ENCODE data around the gene SVBP. TPM values are rescaled to one million over a fixed set of nuclear protein-coding genes. Genes with fewer than 3 reads are reported as not detected.

SVBP gene
- total RNA-seq, 1 donor from 2014 or later, result 1.2 TPM

- Histone ChIP-seq H3K27ac (no peak overlapping the region), H3K27me3 (no peaks in the 10 kb centered on the region), H3K9me3 (no peaks in the 10 kb centered on the region), H3K36me3 (no peaks in the 10 kb centered on the region), H3K4me3 (no peak overlapping the region), H3K4me1 (peaks cover 0 to 2% of the 10 kb centered on the region in 2 donors)
- no peak for DNase-seq (ENCODE audit: low spot score in 2 of 2)
- intact Hi-C loops (cut with DNase I), result no loop called here
- no peak for TF ChIP-seq CTCF (IDR thresholded peaks at IDR 0.05)
These were observed 5.7 kb upstream of the SVBP start for GRCh38 chr1:42822800-42823392.

GRCh38 chr1:42821690-42822089 is 4.5 kb upstream of the SVBP start:
- intact Hi-C loops (cut with DNase I), result no loop called here
- peaks cover 0 to 4% of the 10 kb centered on the region in 2 donors for H3K4me1 ChIP-seq
- H3K27ac ChIP-seq, result no peak overlapping the region
- no peaks in the 10 kb centered on the region for H3K9me3 ChIP-seq
- no peaks in the 10 kb centered on the region for H3K36me3 ChIP-seq
- H3K27me3 ChIP-seq, result no peaks in the 10 kb centered on the region
- no peak overlapping the region for H3K4me3 ChIP-seq
- DNase-seq (ENCODE audit: low spot score in 2 of 2), result no peak
- no peak for TF ChIP-seq CTCF (IDR thresholded peaks at IDR 0.05)

- H3K27ac ChIP-seq, result no peak overlapping the region
- H3K9me3 ChIP-seq, result no peaks in the 10 kb centered on the region
- H3K4me1 ChIP-seq, result peaks cover 4 to 8% of the 10 kb centered on the region in 2 donors
- intact Hi-C loops (cut with DNase I), result no loop called here
- no peak for DNase-seq (ENCODE audit: low spot score in 2 of 2)
- no peak overlapping the region for H3K4me3 ChIP-seq
- no peaks in the 10 kb centered on the region for H3K27me3 ChIP-seq
- no peak for TF ChIP-seq CTCF (IDR thresholded peaks at IDR 0.05)
- H3K36me3 ChIP-seq, result no peaks in the 10 kb centered on the region
These were observed 3.6 kb upstream of the SVBP start for GRCh38 chr1:42820813-42821212.

- no peaks in the 10 kb centered on the region for H3K9me3 ChIP-seq
- H3K27ac ChIP-seq, result no peak overlapping the region
- H3K4me1 ChIP-seq, result peaks cover 4 to 9% of the 10 kb centered on the region in 2 donors
- TF ChIP-seq CTCF (IDR thresholded peaks at IDR 0.05), result no peak
- intact Hi-C loops (cut with DNase I), result loop anchor here (1.0 kb wide), 2 partner anchors 28 to 51 kb away; partner anchors contain the start of genes C1orf50, P3H1 and ZNF691
- DNase-seq (ENCODE audit: low spot score in 2 of 2), result no peak
- H3K27me3 ChIP-seq, result no peaks in the 10 kb centered on the region
- peak overlapping the region in 1 of 2 donors; percentile 88 for H3K4me3 ChIP-seq
- no peaks in the 10 kb centered on the region for H3K36me3 ChIP-seq
These were observed 779 bp upstream of the SVBP start for GRCh38 chr1:42817976-42818375.

- intact Hi-C loops (cut with DNase I), result loop anchor here (1.0 kb wide), 2 partner anchors 29 to 50 kb away; partner anchors contain the start of genes C1orf50, P3H1 and ZNF691
- DNase-seq (ENCODE audit: low spot score in 2 of 2), result no peak
- Histone ChIP-seq H3K4me1 (peaks cover 4 to 9% of the 10 kb centered on the region in 2 donors), H3K9me3 (no peaks in the 10 kb centered on the region), H3K4me3 (peak overlapping the region; percentile 81 to 88), H3K36me3 (no peaks in the 10 kb centered on the region), H3K27ac (peak overlapping the region; percentile 96 to 99), H3K27me3 (no peaks in the 10 kb centered on the region)
- no peak for TF ChIP-seq CTCF (IDR thresholded peaks at IDR 0.05)
These were observed 207 bp upstream of the SVBP start for GRCh38 chr1:42817440-42817767.

Measured in ascending aorta (tissue), 2 donors.